ENCODE results near the gene TMEM39A.

TMEM39A gene

DNA sequence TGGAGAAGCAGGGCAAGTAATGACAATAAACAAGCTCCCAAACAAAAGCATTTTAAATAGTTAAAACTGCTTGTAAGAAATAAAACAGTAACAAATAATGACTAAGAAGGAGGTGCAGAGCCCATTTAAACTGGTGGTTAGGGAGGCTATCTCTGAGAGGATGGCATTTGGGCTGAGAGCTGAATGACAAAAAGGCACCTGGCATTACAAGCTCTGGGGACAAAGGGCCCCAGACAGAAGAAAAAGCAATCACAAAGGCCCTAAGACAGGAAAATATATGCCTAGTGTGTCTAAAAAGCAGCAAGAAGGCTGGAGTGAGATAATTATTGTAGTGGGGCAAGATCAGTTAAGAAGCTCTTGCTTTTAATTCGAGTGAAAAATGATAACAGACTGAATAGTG lies 9.6 kb downstream of the TMEM39A start:
- no peak for DNase-seq (ENCODE audit: low read depth)

DNA sequence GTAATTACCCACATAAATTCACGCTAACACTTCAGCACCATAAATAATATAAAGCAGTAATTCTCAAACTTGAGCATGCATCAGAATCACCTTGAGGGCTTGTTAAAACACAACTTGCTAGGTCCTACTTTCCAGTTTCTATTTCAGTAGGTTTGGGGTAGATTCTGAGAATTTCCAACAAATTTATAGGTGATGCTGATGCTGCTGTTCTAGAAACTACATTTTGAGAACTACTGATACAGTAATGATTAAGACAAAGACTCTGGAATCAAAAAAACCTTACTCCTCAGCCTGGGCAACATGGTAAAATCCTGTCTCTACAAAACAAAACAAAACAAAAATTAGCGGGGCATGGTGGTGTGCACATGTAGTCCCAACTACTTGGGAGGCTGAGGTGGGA lies 18.8 kb downstream of the TMEM39A start:
- DNase-seq (ENCODE audit: low read depth) = no peak

DNA sequence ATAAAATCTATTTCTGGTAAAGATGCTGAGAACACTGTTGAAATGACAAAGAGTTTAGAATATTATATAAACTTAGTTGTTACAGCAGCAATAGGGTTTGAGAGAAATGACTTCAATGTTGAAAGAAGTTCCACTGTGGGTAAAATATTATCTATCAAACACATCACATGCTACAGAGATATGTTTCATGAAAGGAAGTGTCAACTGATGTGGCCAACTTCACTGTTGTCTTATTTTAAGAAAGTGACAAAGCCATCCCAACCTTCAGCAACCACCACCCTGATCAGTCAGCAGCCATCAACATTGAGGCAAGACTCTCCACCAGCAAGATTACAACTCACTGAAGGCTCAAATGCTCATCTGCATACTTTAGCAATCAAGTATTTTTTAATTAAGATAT lies 20.2 kb downstream of the TMEM39A start:
- DNase-seq (ENCODE audit: low read depth) = no peak

DNA sequence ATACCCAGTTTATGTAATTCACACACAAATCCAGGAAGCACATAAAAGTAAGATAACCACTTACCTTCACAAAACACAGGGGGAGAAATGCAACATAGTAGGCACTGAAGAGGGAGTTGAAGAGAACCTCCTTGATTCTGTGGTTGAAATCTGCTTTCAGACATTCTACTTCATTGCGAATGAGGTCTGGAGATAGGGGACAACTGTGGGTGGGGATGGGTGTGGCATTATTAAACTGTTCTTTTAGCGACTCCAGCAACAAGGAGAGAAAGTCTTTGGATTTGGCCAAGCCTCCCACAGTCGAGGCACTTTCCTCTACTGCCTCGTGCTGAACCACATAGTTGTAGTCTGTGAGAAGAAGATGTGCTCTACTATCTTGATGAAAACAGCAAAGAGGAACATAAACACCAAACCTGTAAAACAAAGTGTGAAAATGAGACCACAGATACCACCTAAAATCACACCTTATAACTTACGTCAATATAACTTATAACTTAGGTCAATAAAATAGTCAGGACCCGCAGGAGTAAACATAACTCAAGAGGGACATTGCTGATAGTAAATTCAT lies 25.6 kb downstream of the TMEM39A start:
- no peak for DNase-seq (ENCODE audit: low read depth)

DNA sequence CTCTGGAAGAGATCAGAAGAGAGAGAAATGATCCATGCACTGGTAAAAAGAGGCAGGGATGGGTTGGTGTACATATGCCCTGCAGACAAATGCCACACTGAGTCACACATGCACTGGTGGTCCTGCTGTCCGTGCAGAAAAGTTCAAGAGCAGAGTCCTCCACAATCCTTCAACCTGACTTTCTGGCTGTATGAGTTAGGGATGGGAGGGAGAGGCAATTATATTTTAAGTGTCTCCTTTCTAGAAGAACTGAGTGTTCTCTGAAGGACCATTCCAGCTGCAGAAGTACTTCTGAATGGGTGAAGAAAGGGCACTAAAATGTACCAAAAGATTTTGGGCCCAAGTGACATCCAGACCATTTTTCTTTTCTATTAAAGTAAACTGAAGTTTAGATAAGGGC lies 26.4 kb downstream of the TMEM39A start:
- no peak for DNase-seq (ENCODE audit: low read depth)

DNA sequence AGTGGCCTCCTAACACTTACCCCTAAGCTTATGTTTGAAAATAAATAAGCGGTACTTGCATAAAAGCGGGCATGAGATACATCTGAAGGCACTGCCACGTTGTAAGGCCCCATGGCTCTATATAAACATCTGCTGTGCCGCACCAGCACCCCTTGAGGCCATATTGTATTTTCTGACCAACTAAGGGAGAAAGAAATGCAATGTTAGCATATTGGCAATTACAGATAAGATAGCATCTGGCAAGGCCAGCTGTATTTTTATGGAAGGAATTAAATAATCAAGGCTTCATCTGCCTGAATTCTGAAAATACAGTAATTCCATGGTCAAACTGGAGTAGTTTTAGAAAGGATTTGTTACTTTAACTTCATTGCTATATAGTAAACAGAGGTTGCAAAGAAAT lies 28.7 kb downstream of the TMEM39A start:
- DNase-seq (ENCODE audit: low read depth) = no peak

DNA sequence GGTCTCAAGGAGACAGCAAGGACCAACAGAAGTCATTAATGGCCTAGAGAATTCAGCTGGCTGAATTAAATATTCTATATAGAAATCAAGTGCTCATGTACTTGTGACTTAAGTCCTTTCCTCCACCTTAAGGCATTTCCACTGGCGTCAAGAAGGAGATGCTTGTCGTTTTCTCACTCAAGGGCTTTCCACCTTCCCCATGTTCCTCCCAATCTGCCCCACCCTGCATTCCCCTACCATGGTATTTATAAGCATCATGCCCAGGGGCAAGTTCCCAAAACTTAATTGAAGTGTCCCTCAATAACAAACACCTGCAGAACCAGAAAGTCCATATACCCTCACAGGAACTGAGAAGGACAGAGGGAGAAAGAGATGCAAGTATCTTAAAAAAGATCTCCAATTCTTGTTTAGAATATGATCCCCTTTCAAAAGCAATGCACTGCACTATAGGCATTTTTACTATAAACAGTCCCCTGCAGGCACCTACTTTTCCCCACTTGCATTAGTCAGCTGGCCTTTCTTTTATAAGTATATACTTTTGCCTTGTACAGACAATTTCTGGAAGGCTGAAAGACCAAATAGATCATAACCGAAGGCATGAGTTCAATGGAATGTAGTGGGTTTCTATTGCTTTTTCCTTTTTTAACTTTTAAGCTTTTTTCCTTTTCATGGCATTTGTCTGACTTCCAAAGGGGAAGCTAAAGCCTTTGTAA lies 29.6 kb downstream of the TMEM39A start:
- no peak for DNase-seq (ENCODE audit: low read depth)

DNA sequence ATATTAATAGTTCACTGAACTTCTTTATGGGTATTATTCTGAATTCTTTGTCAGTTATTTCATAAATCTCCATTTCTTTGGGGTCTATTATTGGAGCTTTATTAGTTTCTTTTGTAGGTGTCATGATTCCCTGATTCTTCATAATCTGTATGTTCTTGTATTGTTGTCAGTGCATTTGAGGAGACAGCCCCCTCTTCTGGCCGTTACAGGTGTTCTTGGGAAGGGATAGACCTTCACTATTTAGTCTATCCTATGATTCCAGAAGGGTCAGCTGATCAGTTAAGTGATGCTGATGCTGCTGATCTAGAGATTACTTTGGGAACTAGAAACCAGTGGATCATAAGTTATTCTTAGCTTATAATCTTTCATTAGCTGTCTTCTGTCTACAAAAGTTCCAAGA lies 34.9 kb downstream of the TMEM39A start:
- no peak for DNase-seq (ENCODE audit: low read depth)

DNA sequence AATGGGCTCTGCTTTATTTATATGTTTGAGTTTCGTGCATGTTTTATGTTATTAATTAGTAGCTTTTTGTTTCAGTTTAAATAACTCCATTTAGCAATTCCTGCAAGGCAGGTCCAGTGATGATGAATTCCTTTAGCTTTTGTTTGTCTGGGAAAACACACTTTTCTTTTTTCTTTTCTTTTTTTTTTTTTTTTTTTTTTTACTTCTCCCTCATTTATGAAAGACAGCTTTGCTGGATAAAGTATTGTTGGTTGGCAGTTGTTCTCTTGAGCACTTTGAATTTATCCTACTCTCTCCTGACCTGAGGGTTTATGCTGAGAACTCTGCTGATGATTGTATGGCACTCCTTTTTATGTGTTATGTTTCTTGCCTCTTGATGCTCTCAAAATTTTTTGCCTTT lies 35.7 kb downstream of the TMEM39A start:
- no peak for DNase-seq (ENCODE audit: low read depth)

DNA sequence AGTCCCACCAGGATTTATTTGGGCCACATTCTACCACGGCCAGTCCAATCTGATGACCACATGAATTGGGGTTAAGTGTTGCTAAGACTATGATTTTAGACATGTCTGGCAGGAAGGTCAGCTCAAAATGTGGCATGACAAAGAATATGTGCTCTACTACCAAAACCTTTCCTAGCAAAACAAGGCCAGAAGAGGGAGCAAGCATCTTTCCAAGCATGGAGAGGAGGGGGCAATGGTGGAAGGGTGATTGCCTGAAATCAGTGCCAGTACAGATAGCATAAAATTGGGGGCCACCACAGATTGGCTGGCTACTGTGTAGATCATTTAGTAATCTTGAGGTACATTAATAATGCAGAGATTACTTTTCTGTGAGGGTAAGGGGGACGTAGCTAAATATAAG lies 43.2 kb downstream of the TMEM39A start:
- no peak for DNase-seq (ENCODE audit: low read depth)

DNA sequence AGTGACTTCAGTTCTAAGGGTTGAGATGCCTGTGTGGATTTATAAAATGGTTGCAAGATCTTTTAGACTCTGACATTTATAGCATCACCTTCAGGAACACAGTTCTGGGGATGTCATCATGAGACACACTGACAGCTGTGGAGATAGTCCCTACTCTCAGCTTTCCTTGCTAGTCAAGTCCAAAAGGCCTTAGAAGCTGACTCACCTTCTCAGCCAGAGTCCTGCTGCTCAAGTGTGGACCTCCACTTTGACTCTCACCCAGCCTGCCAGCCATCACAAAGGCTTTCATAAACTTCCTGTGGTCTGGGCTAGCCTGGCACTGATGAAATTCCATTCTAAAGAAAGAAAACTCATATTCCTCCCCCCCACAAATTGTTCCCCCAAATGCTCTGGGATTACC lies 44.8 kb downstream of the TMEM39A start:
- DNase-seq (ENCODE audit: low read depth) = no peak

DNA sequence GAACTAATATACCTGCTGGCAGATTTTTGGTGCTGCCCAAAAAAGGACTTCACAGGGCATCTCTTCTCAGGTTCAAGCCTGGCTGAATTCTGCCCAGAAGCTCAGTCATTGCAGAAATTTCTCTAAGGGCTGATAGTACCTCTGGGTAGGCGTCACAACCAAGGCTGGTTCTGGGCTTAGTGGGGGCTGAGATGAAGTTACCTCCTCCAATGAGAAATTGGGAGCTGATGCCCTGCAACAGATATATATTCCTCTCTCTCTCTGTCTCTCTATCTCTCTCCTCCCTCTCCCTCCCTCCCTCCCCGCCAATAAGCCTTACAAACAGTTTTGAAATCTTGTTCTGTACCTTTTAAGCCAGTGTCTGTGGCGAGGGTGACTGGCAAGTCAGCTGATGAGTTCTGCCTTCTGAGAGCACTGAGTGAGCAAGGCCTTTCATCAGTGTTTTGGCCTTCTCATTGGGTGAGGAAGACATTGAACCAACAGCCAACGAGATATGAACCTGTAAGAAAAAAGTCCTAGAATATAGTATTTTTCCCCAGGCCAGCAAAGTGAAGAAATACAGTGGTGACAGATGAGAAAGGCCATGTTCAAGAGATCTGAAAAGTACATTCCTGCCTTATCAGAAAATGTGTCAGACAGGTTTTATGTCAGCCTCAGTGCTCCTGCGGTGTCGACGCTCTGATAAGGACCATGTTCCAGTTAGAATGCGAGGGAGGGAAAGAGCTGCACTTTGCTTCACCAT lies 45.5 kb downstream of the TMEM39A start:
- DNase-seq (ENCODE audit: low read depth) = no peak

DNA sequence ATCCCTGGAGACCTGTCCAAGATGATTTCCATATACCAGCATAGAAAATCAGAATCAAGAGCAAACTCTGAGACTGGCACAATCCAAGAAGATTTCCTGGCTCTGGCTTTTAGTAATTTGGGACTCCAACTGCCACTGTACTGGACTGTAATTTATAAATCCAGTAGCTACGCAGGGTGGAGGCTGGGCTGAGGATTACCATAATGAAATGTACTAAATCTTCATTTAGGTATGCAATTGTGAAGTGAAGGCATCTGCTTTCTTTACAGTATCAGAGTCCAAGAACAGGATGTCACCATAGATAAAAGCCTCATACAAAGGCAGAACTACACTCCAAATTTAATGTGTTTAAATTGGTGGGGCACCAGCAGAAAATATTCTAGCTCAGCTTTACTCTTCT lies 46.5 kb downstream of the TMEM39A start:
- DNase-seq (ENCODE audit: low read depth) = no peak

DNA sequence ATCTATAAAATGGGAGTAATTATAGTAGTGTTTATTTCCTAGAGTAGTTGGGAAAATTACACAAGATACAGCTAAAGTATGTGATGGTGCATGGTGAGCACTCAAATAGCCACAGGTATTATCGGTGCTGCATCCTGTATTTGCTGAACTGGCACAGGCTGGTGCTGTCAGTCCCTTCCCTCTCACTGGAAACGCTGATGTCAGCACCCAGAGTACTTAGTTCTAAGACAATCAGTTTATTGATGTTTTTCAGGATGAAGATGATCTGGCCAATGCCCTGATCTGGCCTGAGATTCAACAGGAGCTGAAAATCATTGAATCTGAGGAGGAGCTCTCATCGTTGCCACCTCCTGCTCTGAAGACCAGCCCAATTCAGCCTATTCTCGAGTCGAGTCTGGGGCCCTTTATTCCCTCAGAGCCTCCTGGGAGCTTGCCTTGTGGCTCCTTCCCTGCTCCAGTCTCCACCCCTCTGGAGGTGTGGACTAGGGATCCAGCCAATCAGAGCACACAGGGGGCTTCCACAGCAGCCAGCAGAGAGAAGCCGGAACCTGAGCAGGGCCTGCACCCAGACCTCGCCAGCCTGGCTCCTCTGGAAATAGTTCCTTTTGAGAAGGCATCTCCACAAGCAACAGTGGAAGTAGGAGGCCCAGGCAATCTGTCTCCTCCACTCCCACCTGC lies 49.7 kb downstream of the TMEM39A start:
- DNase-seq (ENCODE audit: low read depth) = no peak

DNA sequence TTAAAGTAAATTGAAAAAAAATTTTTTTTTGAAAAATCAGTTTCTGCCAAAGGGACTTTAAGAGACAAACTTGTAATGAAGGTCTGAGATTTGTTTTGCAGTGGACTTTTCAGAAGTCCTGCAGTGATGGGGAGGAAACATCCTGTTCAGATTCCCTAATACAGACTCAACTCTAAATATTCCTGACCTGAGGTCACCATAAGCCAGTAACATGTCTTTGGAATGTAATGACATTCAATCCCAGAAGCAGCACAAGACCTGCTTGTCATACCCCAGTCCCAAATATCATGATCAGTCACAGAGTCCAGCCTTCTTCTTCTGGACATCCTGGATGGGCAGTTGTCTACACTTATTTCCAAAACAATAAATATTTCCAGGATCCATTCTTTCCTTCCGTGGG lies 53.6 kb downstream of the TMEM39A start:
- no peak for DNase-seq (ENCODE audit: low read depth)

DNA sequence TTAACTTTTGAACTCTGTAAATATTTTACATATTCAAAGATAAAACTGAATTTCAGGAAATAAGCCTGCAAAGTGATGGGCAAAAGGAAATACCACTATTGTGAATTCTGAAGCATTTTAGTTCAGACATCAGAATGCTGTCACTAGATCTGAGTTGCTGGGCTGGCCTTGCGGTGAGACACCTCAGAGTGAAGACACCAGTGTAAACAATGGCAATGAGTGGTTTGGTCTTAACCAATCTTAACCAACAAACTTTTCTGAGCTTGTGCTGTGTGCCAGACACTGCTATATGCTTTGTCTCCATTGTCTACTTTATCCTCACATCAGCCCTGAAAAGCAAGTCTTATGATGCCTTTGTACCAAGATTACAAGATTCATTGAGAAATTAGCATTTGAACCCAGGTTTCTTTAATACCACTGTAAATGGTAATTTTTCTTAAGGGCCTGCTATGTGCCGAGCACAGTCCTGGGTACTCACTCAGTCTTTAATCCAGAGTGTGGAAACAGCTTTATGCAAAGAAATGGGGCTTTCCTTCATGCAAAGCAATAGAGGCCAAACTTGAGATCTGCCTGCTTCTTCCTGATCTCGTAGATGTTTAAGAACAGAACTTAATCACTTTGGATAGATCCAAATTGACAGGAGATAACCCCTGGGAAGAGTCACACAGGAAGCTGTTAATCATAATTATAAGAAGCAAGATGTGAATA lies 55.0 kb downstream of the TMEM39A start:
- DNase-seq (ENCODE audit: low read depth) = no peak

DNA sequence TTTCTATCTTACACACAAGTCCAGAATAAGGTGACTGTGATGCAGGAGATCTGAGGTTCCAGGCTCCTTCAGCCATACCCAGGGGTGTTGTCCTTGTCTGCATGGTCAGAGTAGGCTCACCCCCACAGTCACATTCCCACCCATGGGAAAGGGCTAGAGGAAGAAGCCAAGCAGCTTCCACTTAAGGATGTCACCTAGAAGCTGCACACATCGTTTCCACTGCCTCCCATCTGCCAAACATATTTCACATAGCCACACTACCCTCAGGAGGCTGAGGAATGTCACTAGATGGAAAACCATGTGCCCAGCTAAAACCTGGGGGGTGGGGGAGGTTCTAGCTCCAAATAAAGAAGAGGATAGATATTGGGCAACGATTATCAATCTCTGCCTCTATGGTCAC lies 58.1 kb downstream of the TMEM39A start:
- no peak for DNase-seq (ENCODE audit: low read depth)

DNA sequence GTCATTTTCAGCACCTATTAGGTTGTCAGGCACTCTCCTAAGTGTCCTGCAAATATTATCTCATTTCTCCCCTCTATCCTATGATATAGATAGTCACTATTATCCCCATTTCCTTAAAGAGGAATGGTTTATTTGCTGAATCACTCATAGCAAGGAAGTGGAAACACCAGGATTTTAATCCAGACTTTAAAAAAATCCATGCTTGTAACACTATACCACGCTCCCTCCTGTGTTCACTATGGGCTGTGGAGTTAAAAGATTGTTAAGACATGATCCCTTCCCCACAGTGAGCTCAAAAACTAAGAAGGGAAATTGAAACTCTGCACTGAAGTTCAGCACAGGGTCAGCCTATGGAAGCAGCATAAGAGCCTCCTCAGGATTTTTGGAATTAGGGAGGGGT lies 60.2 kb downstream of the TMEM39A start:
- DNase-seq (ENCODE audit: low read depth) = no peak

DNA sequence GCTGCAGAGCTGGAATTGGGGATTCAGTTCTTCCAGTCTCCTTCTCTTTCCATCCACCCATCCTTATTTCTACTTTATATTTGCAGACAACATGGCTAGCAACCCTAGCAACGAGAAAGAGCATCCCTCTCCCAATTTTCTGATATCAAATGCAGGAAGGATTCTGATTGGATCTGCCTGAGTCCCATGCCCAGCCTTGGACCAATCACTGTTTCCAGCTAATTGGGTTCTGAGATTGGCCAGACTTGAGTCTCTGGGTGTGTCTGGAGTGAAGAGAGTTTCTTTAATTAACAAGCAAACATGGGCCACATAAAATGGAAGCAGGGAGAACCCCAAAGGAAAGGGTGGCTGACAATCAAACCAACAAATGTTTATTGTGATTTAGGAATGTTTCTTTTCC lies 60.6 kb downstream of the TMEM39A start:
- DNase-seq (ENCODE audit: low read depth) = no peak

DNA sequence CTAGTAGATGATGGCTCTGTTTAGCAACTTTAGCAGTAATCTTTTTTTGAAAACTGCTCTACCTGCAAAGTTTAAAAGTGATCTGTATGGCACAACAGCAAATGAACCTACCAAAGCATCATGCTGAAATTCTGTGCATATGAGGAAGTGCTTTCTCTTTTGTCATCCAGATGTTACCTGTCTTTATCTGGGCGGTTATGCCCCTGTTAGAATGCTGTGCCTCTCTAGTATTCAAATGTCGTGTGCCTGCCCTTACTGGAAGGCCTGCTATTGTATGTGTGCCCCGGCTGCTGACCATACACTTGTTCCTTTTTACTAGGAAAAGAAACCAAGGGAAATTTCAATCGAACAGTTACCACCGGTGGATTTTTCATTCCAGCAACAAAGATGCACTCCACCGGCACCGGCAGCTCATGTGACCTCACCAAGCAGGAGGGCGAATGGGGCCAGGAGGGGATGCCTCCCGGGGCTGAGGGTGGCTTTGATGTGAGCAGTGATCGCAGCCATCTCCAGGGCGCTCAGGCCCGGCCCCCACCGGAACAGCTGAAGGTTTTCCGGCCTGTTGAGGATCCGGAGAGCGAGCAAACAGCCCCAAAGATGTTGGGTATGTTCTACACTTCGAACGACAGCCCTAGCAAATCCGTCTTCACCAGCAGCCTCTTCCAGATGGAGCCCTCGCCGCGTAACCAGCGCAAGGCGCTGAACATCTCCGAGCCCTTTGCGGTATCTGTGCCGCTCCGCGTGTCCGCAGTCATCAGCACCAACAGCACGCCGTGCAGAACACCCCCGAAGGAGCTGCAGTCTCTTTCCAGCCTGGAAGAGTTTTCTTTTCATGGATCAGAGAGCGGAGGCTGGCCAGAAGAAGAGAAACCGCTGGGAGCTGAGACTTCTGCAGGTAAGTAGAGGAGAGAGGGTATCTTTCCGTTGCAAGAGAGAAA lies 61.6 kb downstream of the TMEM39A start:
- no peak for DNase-seq (ENCODE audit: low read depth)

DNA sequence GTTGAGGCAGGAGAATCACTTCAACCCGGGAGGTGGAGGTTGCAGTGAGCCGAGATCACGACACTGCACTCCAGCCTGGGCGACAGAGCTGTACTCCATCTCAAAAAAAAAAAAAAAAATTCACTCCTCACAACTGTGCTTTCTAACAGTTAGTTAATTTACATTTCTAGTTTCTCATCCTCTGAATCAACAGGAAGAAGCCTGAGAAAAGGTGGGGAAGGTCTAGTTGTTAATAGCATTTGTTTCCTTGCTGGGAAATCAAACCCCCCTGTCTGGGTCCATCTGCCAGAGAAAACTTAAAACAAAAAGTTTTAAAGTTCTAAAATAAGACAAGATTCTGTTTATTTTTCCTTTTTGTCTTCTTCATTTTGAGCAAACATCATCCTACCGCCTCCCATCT lies 62.3 kb downstream of the TMEM39A start:
- DNase-seq (ENCODE audit: low read depth) = no peak
